NCI-H187 (cell line): ENCODE measurements around the gene RECQL.
A peak's percentile ranks its signal among the peaks of the same experiment; 100 is the strongest.

Experiments used
- DNase-seq, 2 experiments: peaks; one replicate each; lab custom pipeline; 2025; lab: John Stamatoyannopoulos, UW

The RECQL gene

GRCh38 chr12:21501258-21502163 lies at the start of gene RECQL, which contains the start of gene GOLT1B:
Gene RECQL, minus strand, starts transcription at chr12:21501635. Its CDS starts 2,065 bp downstream, at chr12:21499570.
Gene GOLT1B, plus strand, starts transcription at chr12:21501789. Its CDS starts 135 bp downstream, at chr12:21501924.
- DNase-seq: peak; percentile 78 to 91

GRCh38 chr12:21547437-21547836 lies 46.0 kb upstream of the RECQL start:
- DNase-seq: no peak

GRCh38 chr12:21546716-21547115 lies 45.3 kb upstream of the RECQL start:
- no peak for DNase-seq

GRCh38 chr12:21545557-21545956 lies 44.1 kb upstream of the RECQL start:
- DNase-seq: no peak

- no peak for DNase-seq
Observed at GRCh38 chr12:21543151-21543550, 41.7 kb upstream of the RECQL start.

GRCh38 chr12:21542403-21542802 lies 41.0 kb upstream of the RECQL start:
- DNase-seq: no peak

- DNase-seq: no peak
Observed at GRCh38 chr12:21541773-21542172, 40.3 kb upstream of the RECQL start.

- no peak for DNase-seq
Observed at GRCh38 chr12:21539797-21540196, 38.4 kb upstream of the RECQL start.

GRCh38 chr12:21538061-21538653 lies 36.7 kb upstream of the RECQL start:
- DNase-seq: no peak

GRCh38 chr12:21529456-21529855 lies 28.0 kb upstream of the RECQL start:
- DNase-seq: no peak

GRCh38 chr12:21528953-21529352 lies 27.5 kb upstream of the RECQL start:
- DNase-seq: no peak

GRCh38 chr12:21527451-21528180 lies 26.2 kb upstream of the RECQL start:
- DNase-seq: peak in 1 of 2 experiments; percentile 10

GRCh38 chr12:21526721-21527345 lies 25.4 kb upstream of the RECQL start:
- no peak for DNase-seq

GRCh38 chr12:21526053-21526452 lies 24.6 kb upstream of the RECQL start, which contains the start of gene SPX:
Gene SPX, plus strand, starts transcription at chr12:21526296. Its CDS starts 177 bp downstream, at chr12:21526473.
- no peak for DNase-seq

- DNase-seq: no peak
Observed at GRCh38 chr12:21523148-21523547, 21.7 kb upstream of the RECQL start.

GRCh38 chr12:21521541-21521940 lies 20.1 kb upstream of the RECQL start:
- no peak for DNase-seq

GRCh38 chr12:21518451-21518850 lies 17.0 kb upstream of the RECQL start:
- DNase-seq: no peak

- no peak for DNase-seq
Observed at GRCh38 chr12:21516281-21516680, 14.8 kb upstream of the RECQL start.

GRCh38 chr12:21509768-21510167 lies 8.3 kb upstream of the RECQL start:
- no peak for DNase-seq

- DNase-seq: no peak
Observed at GRCh38 chr12:21507849-21508248, 6.4 kb upstream of the RECQL start.

GRCh38 chr12:21505888-21506287 lies 4.5 kb upstream of the RECQL start:
- no peak for DNase-seq

GRCh38 chr12:21502872-21503271 lies 1.4 kb upstream of the RECQL start:
- no peak for DNase-seq
